Measurements from ENCODE around the gene PHF23.

DNA sequence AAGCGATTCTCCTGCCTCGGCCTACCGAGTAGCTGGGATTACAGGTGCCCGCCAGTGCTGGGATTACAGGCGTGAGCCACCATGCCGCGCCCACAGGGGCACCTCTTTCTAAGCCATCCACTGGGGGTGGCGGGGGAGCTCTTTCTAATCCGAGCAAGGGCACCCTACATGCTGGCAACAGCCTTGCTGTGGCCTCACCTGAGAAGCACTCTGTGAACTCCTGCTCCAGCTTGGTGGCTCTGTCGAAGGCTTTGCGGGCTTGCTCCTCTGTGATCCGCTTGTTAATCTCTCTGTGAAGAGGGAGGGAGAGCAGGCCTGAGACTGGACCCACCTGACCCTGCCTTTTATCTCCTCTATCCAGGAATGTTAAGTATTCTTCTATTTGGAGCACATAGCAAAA lies 48.2 kb downstream of the PHF23 start:
- TF ChIP-seq POLR2A (IDR thresholded peaks at IDR 0.05; ENCODE audit: low read depth, low read length) (no peak), POLR2AphosphoS5 (IDR thresholded peaks at IDR 0.05; ENCODE audit: low read depth, low read length) (no peak), TAF1 (IDR thresholded peaks at IDR 0.05; ENCODE audit: borderline replicate concordance, low read depth, low read length) (no peak)
